ENCODE results near the gene TAF15. TPM values are rescaled to one million over a fixed set of nuclear protein-coding genes. Genes with fewer than 3 reads are reported as not detected.
A peak's percentile ranks its signal among the peaks of the same experiment; 100 is the strongest.

The TAF15 gene
- total RNA-seq = 100 to 1,000 TPM in 3 of 4 donors, 10 to 100 TPM in 1; 96.5 to 125 (median 106) TPM
- polyA plus RNA-seq = 86.3 TPM
- long read RNA-seq, donor 1, partial matches to known transcripts = 1 of 6 reads
- long read RNA-seq, donor 1, other reads (novel, unspliced or antisense) = 3 of 6 reads
- long read RNA-seq, donor 2, partial matches to known transcripts = 1 of 2 reads
- long read RNA-seq, donor 2, other reads (novel, unspliced or antisense) = 1 of 2 reads
- long read RNA-seq, donor 3, partial matches to known transcripts = 0 of 8 reads
- long read RNA-seq, donor 3, other reads (novel, unspliced or antisense) = 5 of 8 reads
- long read RNA-seq, donor 4, partial matches to known transcripts = 0 of 1 reads
- long read RNA-seq, donor 4, other reads (novel, unspliced or antisense) = 1 of 1 reads

DNA sequence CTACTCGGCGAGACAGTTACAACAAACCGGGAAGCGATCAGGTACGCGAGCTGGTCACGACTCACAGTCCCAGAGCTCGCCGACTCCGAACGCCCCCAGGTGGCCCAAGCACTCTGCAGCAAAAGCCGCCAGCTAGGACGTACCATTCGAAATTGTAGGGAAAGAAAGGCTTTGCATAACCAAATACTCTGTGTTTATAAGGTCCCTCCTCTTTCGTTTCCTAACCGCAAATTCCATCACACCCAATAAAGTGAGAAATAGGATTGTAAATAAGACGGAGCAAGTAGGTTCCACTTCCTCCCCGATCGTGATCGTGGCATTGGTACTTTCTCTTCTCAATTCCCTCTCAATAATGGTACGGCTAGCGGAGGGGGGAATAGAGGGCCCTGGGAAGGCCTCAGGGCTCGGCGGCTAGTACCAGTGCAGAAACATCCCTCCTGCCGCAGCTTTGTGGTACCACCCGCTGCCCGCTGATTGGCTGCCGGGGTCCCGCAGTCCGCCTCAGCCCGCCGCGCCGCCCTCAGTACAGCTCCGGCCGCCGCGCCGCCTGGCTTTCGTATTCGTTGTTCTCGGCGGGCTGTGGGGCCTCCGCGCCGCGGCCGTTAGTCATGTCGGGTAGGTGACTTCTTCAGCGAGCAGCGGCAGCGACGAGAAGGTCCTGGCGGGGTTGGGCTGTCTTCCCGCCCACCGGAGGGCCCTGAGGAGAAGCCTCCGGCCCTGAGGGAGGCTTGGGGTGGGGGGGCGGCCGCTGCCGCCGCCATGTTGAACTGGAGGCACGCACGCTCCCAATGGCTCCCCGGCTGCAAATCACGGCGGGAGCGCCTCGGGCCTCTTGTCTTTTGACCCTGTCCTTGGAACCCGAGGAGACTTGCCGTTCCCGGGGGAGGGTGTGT lies at the start of gene TAF15:
TSS of gene TAF15 (plus strand) at position 523 of the 893 bp plus-strand sequence. CDS start at position 609, 86 bp downstream.
- ATAC-seq = peak; percentile 98 to 99
- Histone ChIP-seq H3K27me3 (ENCODE audit: control insufficient read depth, insufficient read depth) (no peaks in the 10 kb centered on the region), H3K9me3 (ENCODE audit: control insufficient read depth, low read length) (no peaks in the 10 kb centered on the region), H3K27ac (ENCODE audit: low read length) (peak within 1 kb of the TSS; percentile 98), H3K4me1 (ENCODE audit: control insufficient read depth, insufficient read depth, low read length) (no peaks in the 10 kb centered on the region), H3K4me3 (ENCODE audit: low read length) (peak within 1 kb of the TSS; percentile 86)
- intact Hi-C loops (cut with DNase I) = no loop called here
- under 1% methylated on average over 71 of the region's 71 CpGs for WGBS
- peak; percentile 96 to 98 (median 98) for DNase-seq

GRCh38 chr17:35760587-35760986 lies 48.7 kb upstream of the TAF15 start, which contains the start of gene C17orf50:
Gene C17orf50, plus strand, starts transcription at chr17:35760887. Its CDS starts 55 bp downstream, at chr17:35760942.
- ATAC-seq = no peak
- no peak for DNase-seq
- H3K4me3 ChIP-seq (ENCODE audit: low read length) = no peak within 1 kb of the TSS
- H3K9me3 ChIP-seq (ENCODE audit: control insufficient read depth, low read length) = no peaks in the 10 kb centered on the region
- 55% methylated on average over 1 of the region's 1 CpG for WGBS
- H3K27me3 ChIP-seq (ENCODE audit: control insufficient read depth, insufficient read depth) = no peaks in the 10 kb centered on the region
- no peak within 1 kb of the TSS for H3K27ac ChIP-seq (ENCODE audit: low read length)
- peaks cover 2% of the 10 kb centered on the region for H3K4me1 ChIP-seq (ENCODE audit: control insufficient read depth, insufficient read depth, low read length)
- intact Hi-C loops (cut with DNase I) = no loop called here

DNA sequence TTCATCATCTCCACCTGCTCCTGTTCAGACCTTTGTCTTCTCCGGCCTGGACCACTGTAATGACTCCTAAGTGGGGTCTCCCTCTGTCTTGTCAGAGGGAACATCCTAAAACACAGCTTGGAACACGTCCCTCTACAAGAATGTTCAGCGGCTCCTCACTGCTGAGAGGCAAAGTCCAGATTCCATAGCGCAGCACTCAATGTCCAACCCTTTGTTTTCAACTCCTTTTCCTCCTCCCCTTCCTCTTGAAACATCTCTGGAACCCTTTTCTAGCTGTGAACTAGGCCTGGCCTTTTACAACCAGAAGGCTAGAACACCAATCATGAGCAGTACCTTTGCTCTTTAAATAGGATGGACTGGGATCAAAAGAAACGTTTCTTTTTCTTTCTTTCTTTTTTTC lies 47.7 kb upstream of the TAF15 start:
- 85% methylated on average over 5 of the region's 5 CpGs for WGBS
- no peaks in the 10 kb centered on the region for H3K9me3 ChIP-seq (ENCODE audit: control insufficient read depth, low read length)
- DNase-seq (no peak), ATAC-seq (no peak)
- intact Hi-C loops (cut with DNase I) = no loop called here
- H3K27ac ChIP-seq (ENCODE audit: low read length) = no peak overlapping the region
- H3K27me3 ChIP-seq (ENCODE audit: control insufficient read depth, insufficient read depth) = no peaks in the 10 kb centered on the region
- no peak overlapping the region for H3K4me3 ChIP-seq (ENCODE audit: low read length)
- peaks cover 2% of the 10 kb centered on the region for H3K4me1 ChIP-seq (ENCODE audit: control insufficient read depth, insufficient read depth, low read length)

GRCh38 chr17:35763767-35764122 lies 45.5 kb upstream of the TAF15 start:
- Histone ChIP-seq H3K27me3 (ENCODE audit: control insufficient read depth, insufficient read depth) (no peaks in the 10 kb centered on the region), H3K9me3 (ENCODE audit: control insufficient read depth, low read length) (no peaks in the 10 kb centered on the region), H3K27ac (ENCODE audit: low read length) (no peak overlapping the region), H3K4me3 (ENCODE audit: low read length) (no peak overlapping the region), H3K4me1 (ENCODE audit: control insufficient read depth, insufficient read depth, low read length) (peaks cover 2% of the 10 kb centered on the region)
- DNase-seq (no peak), ATAC-seq (no peak)
- WGBS = 35% methylated on average over 16 of the region's 17 CpGs
- intact Hi-C loops (cut with DNase I) = loop anchor here in 2 of 4 donors (2.0 kb wide), 1 partner anchor 41 kb away; no protein-coding TSS in a partner anchor

DNA sequence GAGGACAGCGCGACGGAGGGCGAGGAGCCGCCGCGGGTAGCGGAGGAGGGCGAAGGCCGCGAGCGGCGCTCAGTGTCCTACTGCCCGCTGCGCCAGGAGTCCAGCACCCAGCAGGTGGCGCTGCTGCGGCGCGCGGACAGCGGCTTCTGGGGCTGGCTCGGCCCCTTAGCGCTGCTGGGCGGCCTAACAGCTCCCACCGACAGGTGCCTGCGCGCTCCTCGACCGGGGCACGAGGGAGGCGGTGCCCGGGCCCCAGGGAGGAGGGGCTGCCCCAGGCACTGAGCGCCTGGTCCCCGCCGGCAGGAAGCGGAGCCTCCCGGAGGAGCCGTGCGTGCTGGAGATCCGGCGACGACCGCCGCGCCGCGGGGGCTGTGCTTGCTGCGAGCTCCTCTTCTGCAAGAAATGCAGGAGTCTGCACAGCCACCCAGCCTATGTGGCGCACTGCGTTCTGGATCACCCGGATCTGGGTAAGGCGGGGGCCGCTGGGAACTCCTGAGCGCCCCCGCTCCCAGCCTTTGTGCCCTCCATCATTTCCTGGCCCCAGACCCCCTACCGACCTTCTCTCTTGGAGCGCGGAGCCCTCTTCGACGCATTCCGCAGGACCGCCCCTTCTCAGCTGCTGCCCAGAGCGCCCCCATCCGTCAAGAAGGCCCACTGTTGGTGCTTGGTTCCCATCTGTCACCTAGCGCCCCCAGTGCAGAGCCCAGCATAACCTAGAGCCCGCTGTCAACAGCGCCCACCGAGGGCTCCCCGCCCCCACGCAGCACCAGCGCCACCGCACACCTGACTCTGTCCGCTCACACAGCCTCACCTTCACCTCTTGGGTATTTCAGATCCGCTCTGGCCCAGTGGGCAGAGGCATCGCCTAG lies 44.9 kb upstream of the TAF15 start:
- intact Hi-C loops (cut with DNase I) = loop anchor here in 2 of 4 donors (2.0 kb wide), 1 partner anchor 40 kb away; no protein-coding TSS in a partner anchor
- peak; percentile 88 to 95 (median 95) for DNase-seq
- 4% methylated on average over 75 of the region's 75 CpGs for WGBS
- H3K27ac ChIP-seq (ENCODE audit: low read length) = no peak overlapping the region
- no peaks in the 10 kb centered on the region for H3K27me3 ChIP-seq (ENCODE audit: control insufficient read depth, insufficient read depth)
- peaks cover 2% of the 10 kb centered on the region for H3K4me1 ChIP-seq (ENCODE audit: control insufficient read depth, insufficient read depth, low read length)
- peak; percentile 92 to 97 for ATAC-seq
- H3K9me3 ChIP-seq (ENCODE audit: control insufficient read depth, low read length) = no peaks in the 10 kb centered on the region
- peak overlapping the region; percentile 36 for H3K4me3 ChIP-seq (ENCODE audit: low read length)

GRCh38 chr17:35765086-35765710 lies 44.1 kb upstream of the TAF15 start:
- no peaks in the 10 kb centered on the region for H3K27me3 ChIP-seq (ENCODE audit: control insufficient read depth, insufficient read depth)
- 72% methylated on average over 11 of the region's 11 CpGs for WGBS
- intact Hi-C loops (cut with DNase I) = loop anchor here in 3 of 4 donors (2.0 to 5.0 kb wide), 2 partner anchors 37 to 40 kb away; no protein-coding TSS in a partner anchor

GRCh38 chr17:35765756-35766488 lies 43.4 kb upstream of the TAF15 start:
- DNase-seq (no peak), ATAC-seq (no peak)
- WGBS = 76% methylated on average over 8 of the region's 8 CpGs
- peaks cover 2% of the 10 kb centered on the region for H3K4me1 ChIP-seq (ENCODE audit: control insufficient read depth, insufficient read depth, low read length)
- no peak overlapping the region for H3K4me3 ChIP-seq (ENCODE audit: low read length)
- no peaks in the 10 kb centered on the region for H3K9me3 ChIP-seq (ENCODE audit: control insufficient read depth, low read length)
- H3K27me3 ChIP-seq (ENCODE audit: control insufficient read depth, insufficient read depth) = no peaks in the 10 kb centered on the region
- no peak overlapping the region for H3K27ac ChIP-seq (ENCODE audit: low read length)
- intact Hi-C loops (cut with DNase I) = loop anchor here in 3 of 4 donors (2.0 to 5.0 kb wide), 2 partner anchors 36 to 39 kb away; no protein-coding TSS in a partner anchor

More at GRCh38 chr17:35765086-35765710, 44.1 kb upstream of the TAF15 start:
- Histone ChIP-seq H3K27ac (ENCODE audit: low read length) (no peak overlapping the region), H3K9me3 (ENCODE audit: control insufficient read depth, low read length) (no peaks in the 10 kb centered on the region), H3K4me3 (ENCODE audit: low read length) (no peak overlapping the region), H3K4me1 (ENCODE audit: control insufficient read depth, insufficient read depth, low read length) (peaks cover 2% of the 10 kb centered on the region)
- DNase-seq = no peak
- ATAC-seq = no peak

DNA sequence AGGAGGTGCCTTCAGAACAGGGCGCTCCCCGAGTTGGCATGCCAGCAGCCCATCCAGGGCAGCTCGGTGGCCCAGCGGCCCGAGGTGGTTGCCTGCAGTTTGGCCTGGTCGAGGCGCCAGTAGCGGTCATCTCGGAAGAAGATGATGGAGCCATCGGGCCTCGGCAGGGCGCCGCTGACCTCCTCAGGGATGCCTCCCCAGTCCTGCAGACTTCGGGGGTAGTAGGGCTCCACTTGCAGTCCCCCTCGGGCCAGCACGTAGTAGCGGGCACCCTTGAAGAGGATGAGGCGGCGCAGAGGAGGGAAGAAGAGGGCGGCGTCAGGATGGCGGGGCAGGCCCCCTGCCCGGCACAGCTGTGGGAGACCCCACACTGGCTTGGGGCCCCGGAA lies 42.8 kb upstream of the TAF15 start:
- no peak for ATAC-seq
- no peak overlapping the region for H3K4me3 ChIP-seq (ENCODE audit: low read length)
- WGBS = 91% methylated on average over 24 of the region's 24 CpGs
- H3K27me3 ChIP-seq (ENCODE audit: control insufficient read depth, insufficient read depth) = no peaks in the 10 kb centered on the region
- no peaks in the 10 kb centered on the region for H3K9me3 ChIP-seq (ENCODE audit: control insufficient read depth, low read length)
- no peak for DNase-seq
- intact Hi-C loops (cut with DNase I) = loop anchor here in 1 of 4 donors (5.0 kb wide), 1 partner anchor 36 kb away; no protein-coding TSS in a partner anchor
- H3K27ac ChIP-seq (ENCODE audit: low read length) = no peak overlapping the region
- H3K4me1 ChIP-seq (ENCODE audit: control insufficient read depth, insufficient read depth, low read length) = peaks cover 2% of the 10 kb centered on the region

DNA sequence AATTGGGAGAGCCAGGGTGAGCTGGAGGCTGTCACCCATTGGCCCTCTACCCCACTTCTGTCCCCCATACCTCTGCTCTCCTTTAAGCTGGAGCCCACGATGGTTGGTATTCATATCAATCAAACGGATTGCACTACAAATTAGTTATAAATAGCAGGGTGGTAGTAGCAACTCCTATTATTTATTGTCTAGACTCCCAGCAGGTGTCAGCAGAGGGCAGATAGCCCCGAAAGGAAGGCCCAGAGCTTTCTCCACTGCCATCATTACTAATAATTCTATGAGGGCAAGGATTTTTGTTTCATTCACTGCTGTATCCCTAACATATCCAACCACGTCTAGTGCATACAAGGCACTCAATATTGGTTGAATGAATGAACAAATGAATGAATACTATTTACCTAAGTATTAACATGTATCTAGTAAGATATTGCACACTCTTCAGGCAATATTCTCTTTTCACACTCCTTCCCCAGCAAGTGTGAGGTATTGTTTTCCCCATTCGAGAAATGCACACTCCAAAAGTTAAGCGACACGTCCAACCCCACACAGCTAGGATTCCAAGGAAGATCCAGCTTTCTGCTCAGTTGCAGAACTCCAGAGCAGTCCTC lies 42.3 kb upstream of the TAF15 start:
- H3K4me1 ChIP-seq (ENCODE audit: control insufficient read depth, insufficient read depth, low read length) = peaks cover 2% of the 10 kb centered on the region
- intact Hi-C loops (cut with DNase I) = loop anchor here in 2 of 4 donors (1.0 to 5.0 kb wide), 2 partner anchors 35 to 37 kb away; no protein-coding TSS in a partner anchor
- WGBS = 46% methylated on average over 7 of the region's 7 CpGs

More for the DNA sequence above, 42.3 kb upstream of the TAF15 start:
- Histone ChIP-seq H3K4me3 (ENCODE audit: low read length) (no peak overlapping the region), H3K27me3 (ENCODE audit: control insufficient read depth, insufficient read depth) (no peaks in the 10 kb centered on the region), H3K27ac (ENCODE audit: low read length) (no peak overlapping the region), H3K9me3 (ENCODE audit: control insufficient read depth, low read length) (no peaks in the 10 kb centered on the region)
- ATAC-seq (no peak), DNase-seq (peak in 1 of 3 donors; percentile 69)

Measured in right cardiac atrium (tissue), 5 donors.